DMS53 treated with DMSO at 0.1 percent for 48 hours (cell line): Measurements from ENCODE around the gene CACHD1.

Experiments used
- DNase-seq: peaks from one replicate; lab custom pipeline; 2025; ENCODE audit not compliant: unreplicated experiment; lab: John Stamatoyannopoulos, UW

CACHD1 gene

GRCh38 chr1:64472805-64473204 is 2.9 kb downstream of the CACHD1 start:
- DNase-seq = no peak

GRCh38 chr1:64473367-64473766 is 3.4 kb downstream of the CACHD1 start:
- no peak for DNase-seq

GRCh38 chr1:64474133-64474532 is 4.2 kb downstream of the CACHD1 start:
- DNase-seq = no peak

- DNase-seq = no peak
Measured at GRCh38 chr1:64474665-64475439, 4.9 kb downstream of the CACHD1 start.

- no peak for DNase-seq
Measured at GRCh38 chr1:64476251-64476952, 6.5 kb downstream of the CACHD1 start.

- no peak for DNase-seq
Measured at GRCh38 chr1:64478594-64479470, 8.9 kb downstream of the CACHD1 start.

- no peak for DNase-seq
Measured at GRCh38 chr1:64479874-64480273, 9.9 kb downstream of the CACHD1 start.

GRCh38 chr1:64480999-64481772 is 11.3 kb downstream of the CACHD1 start:
- DNase-seq = no peak

- no peak for DNase-seq
Measured at GRCh38 chr1:64482128-64482527, 12.2 kb downstream of the CACHD1 start.

GRCh38 chr1:64482720-64483119 is 12.8 kb downstream of the CACHD1 start:
- no peak for DNase-seq

- no peak for DNase-seq
Measured at GRCh38 chr1:64483731-64484414, 13.9 kb downstream of the CACHD1 start.

- DNase-seq = peak; percentile 57
Measured at GRCh38 chr1:64484651-64485050, 14.7 kb downstream of the CACHD1 start.

GRCh38 chr1:64486193-64486592 is 16.3 kb downstream of the CACHD1 start:
- no peak for DNase-seq

- no peak for DNase-seq
Measured at GRCh38 chr1:64487061-64487460, 17.1 kb downstream of the CACHD1 start.

- DNase-seq = no peak
Measured at GRCh38 chr1:64488862-64489261, 18.9 kb downstream of the CACHD1 start.

GRCh38 chr1:64489707-64490106 is 19.8 kb downstream of the CACHD1 start:
- no peak for DNase-seq

GRCh38 chr1:64490213-64490818 is 20.4 kb downstream of the CACHD1 start:
- DNase-seq = no peak

GRCh38 chr1:64492424-64492823 is 22.5 kb downstream of the CACHD1 start:
- DNase-seq = no peak

- DNase-seq = no peak
Measured at GRCh38 chr1:64493831-64494230, 23.9 kb downstream of the CACHD1 start.

GRCh38 chr1:64494659-64495058 is 24.7 kb downstream of the CACHD1 start:
- DNase-seq = no peak
